Measurements from ENCODE around the gene DOCK4. TPM values are rescaled to one million over a fixed set of nuclear protein-coding genes. Genes with fewer than 3 reads are reported as not detected.

Gene DOCK4
- polyA plus RNA-seq, 1 donor, result 8.1 TPM

DNA sequence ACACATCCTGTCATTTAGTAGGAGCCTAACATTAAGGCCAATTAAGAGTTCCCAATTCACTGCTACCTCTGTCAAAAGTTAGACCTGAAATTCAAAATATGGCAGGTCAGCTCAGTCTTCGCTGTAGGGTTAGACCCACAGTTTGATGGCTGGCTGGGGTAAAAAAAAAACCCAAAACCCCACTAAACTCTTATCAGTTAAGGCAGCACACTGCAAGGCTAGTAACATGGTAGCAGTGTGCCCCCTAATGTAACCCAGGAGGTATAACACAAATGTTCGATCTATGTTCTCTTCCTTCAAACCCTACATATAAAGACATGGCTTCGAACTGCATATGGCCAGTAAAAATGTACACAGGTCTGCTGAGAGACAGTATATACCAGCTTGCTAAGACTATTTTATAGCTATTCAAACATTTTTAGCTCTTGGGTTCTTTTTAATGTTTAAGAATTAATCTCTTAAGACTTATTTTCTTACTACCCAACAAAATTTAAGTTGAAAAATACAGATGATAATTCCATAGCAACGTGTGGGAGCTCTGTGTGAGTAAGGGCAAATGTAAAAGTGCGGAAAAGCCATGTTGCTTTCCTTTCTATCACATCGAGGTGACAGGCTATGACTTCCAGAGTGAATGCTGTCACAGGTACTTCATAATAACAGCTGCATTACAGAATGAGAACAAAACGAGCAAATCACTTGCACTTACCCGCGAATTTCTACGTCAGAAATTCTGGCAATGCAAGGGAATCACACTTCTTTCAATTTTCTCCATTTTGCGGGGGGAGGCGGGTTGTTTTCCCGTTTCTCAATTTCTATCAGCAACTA lies 475.5 kb downstream of the DOCK4 start:
- Histone ChIP-seq H3K9me3 (ENCODE audit: control insufficient read depth, low read depth, low read length) (peaks cover 7% of the 10 kb centered on the region), H3K4me1 (ENCODE audit: control insufficient read depth, insufficient read depth, low read length) (no peaks in the 10 kb centered on the region), H3K4me3 (ENCODE audit: low read length) (no peak overlapping the region), H3K36me3 (ENCODE audit: control insufficient read depth, insufficient read depth, low read length) (no peaks in the 10 kb centered on the region), H3K27me3 (ENCODE audit: control insufficient read depth, insufficient read depth, low read length) (peaks cover 9% of the 10 kb centered on the region), H3K27ac (ENCODE audit: low read length) (no peak overlapping the region)
- WGBS (ENCODE audit: insufficient coverage, low lambda C conversion rate), result 96% methylated on average over 4 of the region's 13 CpGs
- no peak for DNase-seq

DNA sequence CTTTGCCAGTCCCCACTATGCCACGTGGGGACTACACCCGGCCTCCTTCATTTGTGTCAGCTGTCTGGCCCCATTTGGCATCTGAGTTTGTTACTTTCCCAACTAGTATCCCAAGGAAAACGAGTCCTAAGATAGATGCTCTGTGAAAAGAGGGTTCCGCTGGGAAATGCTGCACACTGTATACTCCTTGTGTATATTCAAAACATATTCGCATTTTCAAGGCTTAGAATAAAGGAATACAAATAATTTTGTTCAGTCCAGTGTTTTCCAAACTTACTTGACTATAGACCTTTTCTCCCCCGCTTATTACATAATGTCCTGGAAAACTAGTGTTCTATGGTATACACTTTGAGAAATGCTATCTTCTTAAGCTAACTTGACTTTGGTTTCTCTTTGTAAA lies 476.1 kb downstream of the DOCK4 start:
- Histone ChIP-seq H3K4me1 (ENCODE audit: control insufficient read depth, insufficient read depth, low read length) (no peaks in the 10 kb centered on the region), H3K27me3 (ENCODE audit: control insufficient read depth, insufficient read depth, low read length) (peaks cover 9% of the 10 kb centered on the region), H3K9me3 (ENCODE audit: control insufficient read depth, low read depth, low read length) (peaks cover 7% of the 10 kb centered on the region), H3K4me3 (ENCODE audit: low read length) (no peak overlapping the region), H3K36me3 (ENCODE audit: control insufficient read depth, insufficient read depth, low read length) (no peaks in the 10 kb centered on the region), H3K27ac (ENCODE audit: low read length) (no peak overlapping the region)
- WGBS (ENCODE audit: insufficient coverage, low lambda C conversion rate), result 100% methylated on average over 1 of the region's 6 CpGs
- DNase-seq, result no peak

DNA sequence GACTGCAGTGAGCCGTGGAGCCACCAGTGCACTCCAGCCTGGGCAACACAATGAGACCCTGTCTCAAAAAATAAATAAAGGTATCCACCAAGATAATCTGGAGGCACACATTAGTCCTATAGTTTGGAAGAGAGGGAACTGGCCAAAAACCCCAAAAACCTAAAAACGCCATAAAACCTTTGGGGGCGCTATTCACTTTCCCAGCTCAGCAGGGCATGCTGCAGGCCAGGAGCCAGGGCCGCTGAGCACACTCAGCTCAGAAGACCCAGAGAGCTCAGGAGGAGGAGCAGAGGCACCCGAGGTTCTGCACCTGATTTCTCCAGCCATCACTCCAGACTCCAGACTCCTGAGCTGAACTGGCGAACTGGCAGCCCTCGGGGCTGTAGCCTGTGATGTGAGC lies 476.7 kb downstream of the DOCK4 start:
- no peak overlapping the region for H3K4me3 ChIP-seq (ENCODE audit: low read length)
- H3K4me1 ChIP-seq (ENCODE audit: control insufficient read depth, insufficient read depth, low read length), result no peaks in the 10 kb centered on the region
- H3K36me3 ChIP-seq (ENCODE audit: control insufficient read depth, insufficient read depth, low read length), result no peaks in the 10 kb centered on the region
- 100% methylated on average over 1 of the region's 7 CpGs for WGBS (ENCODE audit: insufficient coverage, low lambda C conversion rate)
- no peak for DNase-seq
- H3K9me3 ChIP-seq (ENCODE audit: control insufficient read depth, low read depth, low read length), result peaks cover 7% of the 10 kb centered on the region
- peaks cover 9% of the 10 kb centered on the region for H3K27me3 ChIP-seq (ENCODE audit: control insufficient read depth, insufficient read depth, low read length)
- H3K27ac ChIP-seq (ENCODE audit: low read length), result no peak overlapping the region

DNA sequence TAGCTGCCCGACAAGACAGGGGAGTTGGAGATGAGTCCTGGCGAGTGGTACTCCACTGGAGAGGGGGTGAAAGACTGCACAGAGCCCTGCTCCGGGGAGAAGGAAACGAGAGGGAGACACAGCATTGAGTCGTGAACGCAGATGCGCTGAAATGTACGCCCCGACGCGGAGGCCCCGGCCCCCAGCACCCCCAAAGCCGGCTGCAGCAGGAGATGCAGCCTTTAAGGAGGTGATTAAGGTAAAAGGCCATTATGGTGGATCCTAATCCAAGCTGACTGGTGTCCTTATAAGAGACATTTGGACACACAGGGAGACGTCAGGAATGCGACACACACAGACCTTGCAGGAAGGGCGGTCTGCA lies 477.6 kb downstream of the DOCK4 start:
- DNase-seq, result no peak
- Histone ChIP-seq H3K4me3 (ENCODE audit: low read length) (no peak overlapping the region), H3K36me3 (ENCODE audit: control insufficient read depth, insufficient read depth, low read length) (no peaks in the 10 kb centered on the region), H3K27me3 (ENCODE audit: control insufficient read depth, insufficient read depth, low read length) (peaks cover 9% of the 10 kb centered on the region), H3K4me1 (ENCODE audit: control insufficient read depth, insufficient read depth, low read length) (no peaks in the 10 kb centered on the region), H3K27ac (ENCODE audit: low read length) (no peak overlapping the region), H3K9me3 (ENCODE audit: control insufficient read depth, low read depth, low read length) (peaks cover 7% of the 10 kb centered on the region)
- no CpG with 5 or more reads among the region's 16 CpGs for WGBS (ENCODE audit: insufficient coverage, low lambda C conversion rate)

DNA sequence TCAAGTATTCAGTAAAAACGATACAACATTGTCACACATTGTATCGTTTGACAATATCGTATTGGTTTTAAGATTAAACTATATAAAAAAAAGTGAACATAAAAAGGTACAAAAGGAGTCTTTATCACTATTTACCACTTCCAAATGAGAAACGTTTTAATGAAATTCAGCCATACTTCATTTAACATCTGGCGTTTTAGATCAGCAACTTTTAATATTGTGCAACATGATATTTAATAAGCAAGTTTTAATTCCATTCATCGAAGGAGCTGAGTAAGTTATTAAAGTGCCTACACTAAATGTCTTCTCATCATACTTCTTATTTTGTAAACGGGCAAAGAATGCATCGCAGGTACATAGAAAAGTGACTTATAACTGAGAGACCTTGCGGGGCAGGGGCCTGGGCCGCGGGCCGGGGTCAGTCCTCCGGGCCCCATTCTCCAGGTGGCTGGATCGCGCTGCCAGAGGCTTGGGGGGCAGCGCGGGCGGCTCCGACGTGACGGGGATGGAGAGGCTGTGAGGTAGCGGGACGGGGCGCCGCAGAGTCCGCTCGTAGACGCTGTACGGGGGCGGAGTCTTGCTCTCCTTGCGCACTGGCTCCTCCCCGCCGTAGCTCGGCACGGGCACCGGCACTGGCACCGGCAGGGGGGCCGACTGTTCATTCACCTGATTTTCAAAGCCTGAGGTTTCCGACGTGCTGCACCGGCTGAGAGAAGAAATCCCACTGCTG lies 478.1 kb downstream of the DOCK4 start:
- no peak for DNase-seq
- H3K4me3 ChIP-seq (ENCODE audit: low read length), result no peak overlapping the region
- H3K27ac ChIP-seq (ENCODE audit: low read length), result no peak overlapping the region
- no peaks in the 10 kb centered on the region for H3K36me3 ChIP-seq (ENCODE audit: control insufficient read depth, insufficient read depth, low read length)
- peaks cover 9% of the 10 kb centered on the region for H3K27me3 ChIP-seq (ENCODE audit: control insufficient read depth, insufficient read depth, low read length)
- H3K9me3 ChIP-seq (ENCODE audit: control insufficient read depth, low read depth, low read length), result peaks cover 7% of the 10 kb centered on the region
- H3K4me1 ChIP-seq (ENCODE audit: control insufficient read depth, insufficient read depth, low read length), result no peaks in the 10 kb centered on the region
- 88% methylated on average over 4 of the region's 41 CpGs for WGBS (ENCODE audit: insufficient coverage, low lambda C conversion rate)

DNA sequence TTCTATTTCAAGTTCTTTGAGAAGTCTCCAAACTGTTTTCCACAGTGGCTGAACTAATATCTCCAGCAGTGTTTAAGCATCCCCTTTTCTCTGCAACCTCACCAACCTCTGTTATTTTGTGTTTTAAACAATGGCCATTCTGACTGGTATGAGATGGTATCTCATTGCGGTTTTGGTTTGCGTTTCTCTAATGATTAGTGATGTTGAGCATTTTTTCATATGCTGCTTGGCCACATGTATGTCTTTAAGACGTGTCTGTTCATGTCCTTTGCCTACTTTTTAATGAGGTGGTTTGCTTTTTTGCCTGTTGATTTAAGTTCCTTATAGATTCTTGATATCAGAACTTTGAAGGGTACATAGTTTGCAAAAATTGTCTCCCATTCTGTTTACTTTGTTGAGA lies 487.3 kb downstream of the DOCK4 start:
- H3K4me3 ChIP-seq (ENCODE audit: low read length), result no peak overlapping the region
- DNase-seq, result no peak
- WGBS (ENCODE audit: insufficient coverage, low lambda C conversion rate), result 80% methylated on average over 1 of the region's 3 CpGs
- H3K9me3 ChIP-seq (ENCODE audit: control insufficient read depth, low read depth, low read length), result no peaks in the 10 kb centered on the region
- H3K4me1 ChIP-seq (ENCODE audit: control insufficient read depth, insufficient read depth, low read length), result no peaks in the 10 kb centered on the region
- H3K27ac ChIP-seq (ENCODE audit: low read length), result no peak overlapping the region
- no peaks in the 10 kb centered on the region for H3K36me3 ChIP-seq (ENCODE audit: control insufficient read depth, insufficient read depth, low read length)
- no peaks in the 10 kb centered on the region for H3K27me3 ChIP-seq (ENCODE audit: control insufficient read depth, insufficient read depth, low read length)

DNA sequence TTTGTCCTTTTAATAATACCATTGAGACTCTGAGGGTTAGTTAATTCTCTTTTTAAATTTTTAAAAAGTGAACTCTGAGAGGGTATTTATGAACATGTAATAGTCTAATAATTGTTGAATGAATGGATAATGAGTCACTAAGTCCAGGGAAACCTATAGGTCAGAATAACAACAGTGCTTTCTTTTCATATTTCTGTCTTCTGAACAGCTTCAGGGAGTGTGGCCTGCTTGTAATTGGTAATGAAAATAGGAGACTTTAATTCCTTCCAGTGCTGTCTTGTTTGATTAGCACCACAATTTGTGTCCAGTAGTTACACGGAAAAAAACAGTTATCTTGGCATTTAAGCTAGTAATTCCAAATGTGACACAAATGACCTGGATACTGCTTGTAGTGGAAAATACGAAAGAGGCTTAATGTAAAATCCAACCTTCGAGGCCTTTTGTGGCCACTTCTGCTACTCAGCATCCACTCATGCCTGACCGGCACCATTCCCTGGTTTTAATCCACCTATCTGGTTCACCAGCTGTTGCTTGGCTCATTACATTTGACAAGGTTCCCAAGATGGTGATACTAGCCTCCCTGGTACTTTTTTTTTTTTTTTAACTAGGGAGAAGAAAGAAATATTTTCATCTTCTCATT lies 494.7 kb downstream of the DOCK4 start:
- H3K9me3 ChIP-seq (ENCODE audit: control insufficient read depth, low read depth, low read length), result no peaks in the 10 kb centered on the region
- 100% methylated on average over 3 of the region's 4 CpGs for WGBS (ENCODE audit: insufficient coverage, low lambda C conversion rate)
- H3K27ac ChIP-seq (ENCODE audit: low read length), result no peak overlapping the region
- DNase-seq, result no peak
- no peak overlapping the region for H3K4me3 ChIP-seq (ENCODE audit: low read length)
- H3K36me3 ChIP-seq (ENCODE audit: control insufficient read depth, insufficient read depth, low read length), result no peaks in the 10 kb centered on the region
- H3K4me1 ChIP-seq (ENCODE audit: control insufficient read depth, insufficient read depth, low read length), result no peaks in the 10 kb centered on the region
- H3K27me3 ChIP-seq (ENCODE audit: control insufficient read depth, insufficient read depth, low read length), result no peaks in the 10 kb centered on the region

DNA sequence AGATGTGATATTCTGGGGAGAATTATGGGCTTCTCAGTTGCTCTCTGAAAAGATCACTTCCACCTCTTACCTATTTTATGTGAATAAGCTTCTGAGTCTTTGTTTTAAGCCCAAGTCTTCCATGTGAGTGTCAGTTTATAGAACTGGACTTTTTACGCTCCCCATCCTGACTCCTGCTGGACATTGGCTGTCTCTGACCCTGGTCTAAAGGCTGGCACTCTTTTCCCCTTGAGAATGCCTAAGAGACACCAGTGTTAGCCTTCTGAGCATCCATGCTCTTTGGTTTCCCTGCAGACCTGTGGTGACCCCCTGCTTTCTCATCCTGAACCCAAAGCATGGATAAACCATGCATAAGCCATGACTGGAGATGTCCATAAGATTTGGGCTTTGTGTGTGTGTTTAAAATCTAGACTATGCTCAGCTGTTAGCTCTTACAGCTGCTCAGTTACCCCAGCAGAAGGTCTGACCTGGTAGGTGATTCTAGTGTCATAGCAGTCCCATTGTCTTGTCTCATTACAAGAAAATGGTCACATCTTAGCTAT lies 495.3 kb downstream of the DOCK4 start:
- no peaks in the 10 kb centered on the region for H3K36me3 ChIP-seq (ENCODE audit: control insufficient read depth, insufficient read depth, low read length)
- no CpG with 5 or more reads among the region's 1 CpG for WGBS (ENCODE audit: insufficient coverage, low lambda C conversion rate)
- H3K9me3 ChIP-seq (ENCODE audit: control insufficient read depth, low read depth, low read length), result no peaks in the 10 kb centered on the region
- no peaks in the 10 kb centered on the region for H3K27me3 ChIP-seq (ENCODE audit: control insufficient read depth, insufficient read depth, low read length)
- no peak overlapping the region for H3K27ac ChIP-seq (ENCODE audit: low read length)
- no peak for DNase-seq
- H3K4me3 ChIP-seq (ENCODE audit: low read length), result no peak overlapping the region
- H3K4me1 ChIP-seq (ENCODE audit: control insufficient read depth, insufficient read depth, low read length), result no peaks in the 10 kb centered on the region

DNA sequence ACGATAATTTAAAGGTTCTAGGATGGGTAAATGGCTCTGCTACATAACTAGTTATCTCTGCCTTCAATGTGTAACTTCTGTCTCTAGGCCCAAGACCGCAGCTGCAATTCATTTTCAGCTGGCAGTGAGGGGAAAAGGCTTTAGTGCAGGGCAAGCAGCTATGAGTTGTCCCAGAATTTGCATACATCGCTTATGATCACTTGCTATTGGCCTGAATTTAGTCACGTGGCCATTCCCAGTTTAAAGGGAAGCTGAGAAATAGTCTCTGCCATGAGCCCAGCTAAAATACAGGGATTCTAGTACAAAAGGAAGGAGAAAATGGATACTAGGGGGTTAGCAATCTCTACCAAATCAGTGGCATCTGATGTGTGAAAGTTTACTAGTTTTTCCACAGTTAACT lies 498.1 kb downstream of the DOCK4 start:
- 65% methylated on average over 2 of the region's 4 CpGs for WGBS (ENCODE audit: insufficient coverage, low lambda C conversion rate)
- Histone ChIP-seq H3K27me3 (ENCODE audit: control insufficient read depth, insufficient read depth, low read length) (no peaks in the 10 kb centered on the region), H3K27ac (ENCODE audit: low read length) (no peak overlapping the region), H3K4me1 (ENCODE audit: control insufficient read depth, insufficient read depth, low read length) (no peaks in the 10 kb centered on the region), H3K36me3 (ENCODE audit: control insufficient read depth, insufficient read depth, low read length) (no peaks in the 10 kb centered on the region), H3K4me3 (ENCODE audit: low read length) (no peak overlapping the region), H3K9me3 (ENCODE audit: control insufficient read depth, low read depth, low read length) (no peaks in the 10 kb centered on the region)
- DNase-seq, result no peak

DNA sequence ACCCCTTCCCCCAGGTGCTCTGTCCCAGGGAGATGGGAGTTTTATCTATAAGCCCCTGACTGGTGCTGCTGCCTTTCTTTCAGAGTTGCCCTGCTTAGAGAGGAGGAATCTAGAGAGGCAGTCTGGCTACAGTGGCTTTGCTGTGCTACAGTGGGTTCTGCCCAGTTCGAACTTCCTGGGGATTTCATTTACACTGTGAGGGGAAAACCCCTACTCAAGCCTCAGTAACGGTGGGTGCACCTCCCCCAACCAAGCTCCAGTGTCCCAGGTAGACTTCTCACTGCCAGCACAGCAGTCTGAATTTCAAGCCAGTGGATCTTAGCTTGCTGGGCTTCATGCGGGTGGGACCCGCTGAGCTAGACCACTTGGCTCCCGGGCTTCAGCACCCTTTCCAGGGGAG lies 500.4 kb downstream of the DOCK4 start:
- Histone ChIP-seq H3K4me3 (ENCODE audit: low read length) (no peak overlapping the region), H3K4me1 (ENCODE audit: control insufficient read depth, insufficient read depth, low read length) (no peaks in the 10 kb centered on the region), H3K27me3 (ENCODE audit: control insufficient read depth, insufficient read depth, low read length) (no peaks in the 10 kb centered on the region), H3K27ac (ENCODE audit: low read length) (no peak overlapping the region), H3K9me3 (ENCODE audit: control insufficient read depth, low read depth, low read length) (no peaks in the 10 kb centered on the region), H3K36me3 (ENCODE audit: control insufficient read depth, insufficient read depth, low read length) (no peaks in the 10 kb centered on the region)
- DNase-seq, result no peak
- no CpG with 5 or more reads among the region's 5 CpGs for WGBS (ENCODE audit: insufficient coverage, low lambda C conversion rate)
